KMS-11 (cell line): ENCODE results near the gene TAS2R1.

Experiments used
- H2AFZ ChIP-seq: fragments of 200-600 bp; sonication (generic); 2 replicates; pipeline ENCODE4 v1.6.1; 2016; ENCODE audit warnings: antibody characterized with exemption, mixed run types, low read depth
- H3K27ac ChIP-seq: fragments of 200-600 bp; sonication (generic); 2 replicates; pipeline ENCODE4 v1.6.1; 2016; ENCODE audit warnings: mild to moderate bottlenecking, mixed run types
- H3K27me3 ChIP-seq: fragments of 200-600 bp; sonication (generic); 2 replicates; pipeline ENCODE4 v1.6.1; 2017; ENCODE audit warnings: mild to moderate bottlenecking, low read depth, mixed run types, moderate library complexity; ENCODE audit not compliant: insufficient read depth
- H3K36me3 ChIP-seq: fragments of 200-600 bp; sonication (generic); 2 replicates; pipeline ENCODE4 v1.6.1; 2017; ENCODE audit warnings: mild to moderate bottlenecking, mixed run types; ENCODE audit not compliant: insufficient read depth
- H3K4me1 ChIP-seq: fragments of 200-600 bp; sonication (generic); 2 replicates; pipeline ENCODE4 v1.6.1; 2016; ENCODE audit warnings: mild to moderate bottlenecking, low read depth, mixed run types; ENCODE audit not compliant: poor library complexity, severe bottlenecking
- H3K4me2 ChIP-seq: fragments of 200-600 bp; sonication (generic); 2 replicates; pipeline ENCODE4 v1.7.0; 2016; ENCODE audit warnings: mild to moderate bottlenecking, mixed run types
- H3K4me3 ChIP-seq: fragments of 200-600 bp; sonication (generic); IDR thresholded peaks from 2 replicates; pipeline ENCODE4 v1.6.1; 2017; ENCODE audit warnings: low read depth, low read length, mixed read lengths; ENCODE audit not compliant: insufficient read depth
- H3K79me2 ChIP-seq: fragments of 200-600 bp; sonication (generic); 2 replicates; pipeline ENCODE4 v1.6.1; 2016; ENCODE audit warnings: low read depth, mixed run types; ENCODE audit not compliant: insufficient read depth
- H3K9ac ChIP-seq: fragments of 200-600 bp; sonication (generic); 2 replicates; pipeline ENCODE4 v1.6.1; 2016; ENCODE audit warnings: mild to moderate bottlenecking, mixed run types
- H4K20me1 ChIP-seq: fragments of 200-600 bp; sonication (generic); 2 replicates; pipeline ENCODE4 v1.6.1; 2016; ENCODE audit warnings: mild to moderate bottlenecking, mixed run types; ENCODE audit not compliant: insufficient read depth
- CTCF ChIP-seq: fragments of 200-600 bp; sonication (generic); conservative IDR thresholded peaks from 2 replicates; pipeline ENCODE4 v1.6.1; 2017; ENCODE audit warnings: low read depth, mild to moderate bottlenecking, antibody characterized with exemption, low read length, moderate library complexity, mixed read lengths

The TAS2R1 gene

DNA sequence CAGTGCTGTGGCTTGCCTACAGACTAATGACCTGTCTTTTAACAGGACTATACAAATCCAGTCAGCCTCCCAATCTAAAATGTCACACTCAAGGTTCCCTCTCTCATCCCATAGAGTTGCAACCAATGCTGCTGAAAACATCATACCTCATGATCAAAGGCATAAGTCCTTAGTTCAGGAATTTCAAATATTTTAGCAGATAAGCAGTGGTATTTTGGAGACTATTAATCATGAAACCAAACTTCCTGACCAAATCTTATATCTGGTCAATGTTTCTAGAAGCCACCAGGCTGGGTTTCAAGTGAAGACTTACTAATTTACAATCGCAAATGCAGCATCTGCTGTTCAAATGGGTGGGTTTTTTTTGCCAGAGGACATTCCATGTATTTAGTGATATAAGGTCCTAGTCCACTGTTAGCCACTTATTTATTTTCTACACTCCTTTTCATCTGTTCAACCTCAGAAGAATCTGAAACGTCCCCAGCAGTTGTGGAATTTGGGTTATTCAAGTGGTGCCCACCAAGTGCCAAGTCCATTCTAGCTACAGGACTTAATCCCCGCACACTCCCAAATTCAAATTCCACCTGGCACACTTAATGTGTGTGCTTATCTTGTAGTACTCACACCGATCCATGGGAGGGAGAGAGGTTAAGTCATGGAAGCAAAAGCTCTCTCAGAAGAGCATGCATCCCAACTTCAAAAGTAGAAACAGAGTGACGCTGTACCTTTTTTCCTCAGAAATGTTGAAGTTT is 5.8 kb downstream of the TAS2R1 start:
- H4K20me1 ChIP-seq = no peaks in the 10 kb centered on the region
- H3K27me3 ChIP-seq = no peaks in the 10 kb centered on the region
- H3K4me3 ChIP-seq = no peak overlapping the region
- H3K27ac ChIP-seq = no peak overlapping the region
- no peaks in the 10 kb centered on the region for H3K79me2 ChIP-seq
- no peak for TF ChIP-seq CTCF
- H3K36me3 ChIP-seq = no peaks in the 10 kb centered on the region
- H3K4me2 ChIP-seq = no peak overlapping the region
- no peak overlapping the region for H2AFZ ChIP-seq
- H3K9ac ChIP-seq = no peak overlapping the region
- no peaks in the 10 kb centered on the region for H3K4me1 ChIP-seq

GRCh38 chr5:9623661-9624060 is 6.5 kb downstream of the TAS2R1 start:
- TF ChIP-seq CTCF = no peak
- no peaks in the 10 kb centered on the region for H3K4me1 ChIP-seq

GRCh38 chr5:9622971-9623421 is 7.2 kb downstream of the TAS2R1 start:
- Histone ChIP-seq H2AFZ (no peak overlapping the region), H3K4me3 (no peak overlapping the region), H4K20me1 (no peaks in the 10 kb centered on the region), H3K4me2 (no peak overlapping the region), H3K36me3 (no peaks in the 10 kb centered on the region), H3K9ac (no peak overlapping the region), H3K4me1 (no peaks in the 10 kb centered on the region), H3K79me2 (no peaks in the 10 kb centered on the region), H3K27me3 (no peaks in the 10 kb centered on the region), H3K27ac (no peak overlapping the region)
- TF ChIP-seq CTCF = no peak

More at GRCh38 chr5:9623661-9624060, 6.5 kb downstream of the TAS2R1 start:
- H3K27me3 ChIP-seq = no peaks in the 10 kb centered on the region
- no peaks in the 10 kb centered on the region for H3K79me2 ChIP-seq
- no peak overlapping the region for H3K4me3 ChIP-seq
- H2AFZ ChIP-seq = no peak overlapping the region
- H3K27ac ChIP-seq = no peak overlapping the region
- no peak overlapping the region for H3K9ac ChIP-seq
- no peak overlapping the region for H3K4me2 ChIP-seq
- no peaks in the 10 kb centered on the region for H4K20me1 ChIP-seq
- no peaks in the 10 kb centered on the region for H3K36me3 ChIP-seq

DNA sequence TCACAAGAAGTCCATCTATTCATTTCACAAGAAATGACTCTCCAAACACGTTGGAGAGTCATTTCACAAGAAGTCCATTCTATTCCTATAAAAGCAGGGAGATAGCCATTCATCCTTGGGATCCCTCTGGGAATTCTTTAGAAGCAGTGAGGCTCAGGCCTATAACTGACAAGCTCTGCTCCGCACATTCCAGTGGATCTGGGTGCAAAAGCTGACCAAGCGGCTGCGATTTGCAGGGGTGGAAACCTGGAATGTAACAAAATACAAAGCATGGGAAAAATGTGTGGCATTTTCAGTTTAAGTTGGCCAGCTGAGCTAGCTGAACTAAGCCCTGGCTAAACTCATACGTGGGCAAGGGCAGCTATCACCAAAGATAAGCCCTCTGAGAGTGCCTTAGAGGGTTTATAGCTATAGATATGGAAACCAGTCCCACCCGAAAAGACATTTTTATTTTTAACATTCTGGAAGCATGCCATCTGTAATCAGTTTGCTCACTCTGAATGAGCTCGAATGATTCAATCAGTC is 8.7 kb downstream of the TAS2R1 start:
- Histone ChIP-seq H2AFZ (no peak overlapping the region), H3K27me3 (no peaks in the 10 kb centered on the region), H3K9ac (no peak overlapping the region), H3K4me1 (no peaks in the 10 kb centered on the region), H4K20me1 (no peaks in the 10 kb centered on the region), H3K4me3 (no peak overlapping the region), H3K79me2 (no peaks in the 10 kb centered on the region), H3K27ac (no peak overlapping the region), H3K36me3 (no peaks in the 10 kb centered on the region), H3K4me2 (no peak overlapping the region)
- TF ChIP-seq CTCF = no peak
